Right lung (tissue), 5 donors: ENCODE results near the gene RNF103. TPM values are rescaled to one million over a fixed set of nuclear protein-coding genes. Genes with fewer than 3 reads are reported as not detected.
"Not testable (repeated sequence)": the region's sequence is repeated elsewhere in the genome, so short reads cannot be mapped to it uniquely, and the experiment has no call there.

Experiments used
- DNase-seq, 2 donors: peaks; one replicate each; pipeline ENCODE4 v3.0.0-alpha.2; 2013
- polyA plus RNA-seq, 5 donors: library from polyadenylated mRNA; unstranded; fragments of 120-200 nt; gene quantifications; one replicate each; pipeline versions ENCODE4 v1.2.1 to v1.2.3, GENCODE V29; 2013; ENCODE audit warnings: inconsistent platforms in 1 of 5, low replicate concordance in 1 of 5; ENCODE audit not compliant: insufficient read length in 5 of 5, insufficient read depth in 1 of 5

Gene RNF103
- polyA plus RNA-seq, 5 donors = 27.8 to 43.0 (median 38.1) TPM

GRCh38 chr2:86628091-86628522, 4.4 kb upstream of the RNF103 start:
- DNase-seq = no peak

- DNase-seq = no peak
These were observed 3.9 kb upstream of the RNF103 start for GRCh38 chr2:86627550-86627949.

GRCh38 chr2:86625096-86625495, 1.4 kb upstream of the RNF103 start:
- DNase-seq = no peak

- no peak for DNase-seq
These were observed 542 bp upstream of the RNF103 start for GRCh38 chr2:86624267-86624547.

GRCh38 chr2:86623043-86623493, 597 bp downstream of the RNF103 start:
- peak; percentile 52 to 58 for DNase-seq

- DNase-seq = peak; percentile 20 to 36
These were observed 1.1 kb downstream of the RNF103 start for GRCh38 chr2:86622519-86623042.

- DNase-seq = no peak
These were observed 2.3 kb downstream of the RNF103 start for GRCh38 chr2:86621280-86621943.

GRCh38 chr2:86617738-86618137, 5.9 kb downstream of the RNF103 start:
- DNase-seq = no peak

GRCh38 chr2:86617153-86617552, 6.5 kb downstream of the RNF103 start:
- no peak for DNase-seq

GRCh38 chr2:86616502-86616901, 7.2 kb downstream of the RNF103 start:
- no peak for DNase-seq

- no peak for DNase-seq
These were observed 8.1 kb downstream of the RNF103 start for GRCh38 chr2:86615596-86615995.

GRCh38 chr2:86613515-86613914, 10.2 kb downstream of the RNF103 start:
- no peak for DNase-seq

- no peak for DNase-seq
These were observed 12.8 kb downstream of the RNF103 start for GRCh38 chr2:86610871-86611270.

- DNase-seq = no peak
These were observed 14.7 kb downstream of the RNF103 start for GRCh38 chr2:86608832-86609410.

GRCh38 chr2:86603905-86604304, 19.8 kb downstream of the RNF103 start:
- DNase-seq = no peak

- no peak for DNase-seq
These were observed 24.7 kb downstream of the RNF103 start for GRCh38 chr2:86598966-86599365.

GRCh38 chr2:86596118-86596517, 27.5 kb downstream of the RNF103 start:
- no peak for DNase-seq

- no peak for DNase-seq
These were observed 30.4 kb downstream of the RNF103 start for GRCh38 chr2:86593266-86593665.

GRCh38 chr2:86592547-86593230, 31.0 kb downstream of the RNF103 start:
- no peak for DNase-seq

GRCh38 chr2:86589701-86590100, 34.0 kb downstream of the RNF103 start:
- DNase-seq = not testable (repeated sequence)

GRCh38 chr2:86584151-86584913, 39.3 kb downstream of the RNF103 start:
- DNase-seq = no peak

GRCh38 chr2:86580560-86580959, 43.1 kb downstream of the RNF103 start:
- DNase-seq = no peak
